C4-2B (cell line): ENCODE measurements around the gene NYNRIN.

Experiments used
- ZFX ChIP-seq: fragments of 450-650 bp; IDR thresholded peaks from 2 replicates; pipeline ENCODE4 v1.6.1; 2017
- TF ChIP-seq, protein P1 (sequence below): fragments of 450-650 bp; conservative IDR thresholded peaks from 2 replicates; pipeline ENCODE4 v1.5.1; 2017; ENCODE audit warnings: mild to moderate bottlenecking

DNA sequence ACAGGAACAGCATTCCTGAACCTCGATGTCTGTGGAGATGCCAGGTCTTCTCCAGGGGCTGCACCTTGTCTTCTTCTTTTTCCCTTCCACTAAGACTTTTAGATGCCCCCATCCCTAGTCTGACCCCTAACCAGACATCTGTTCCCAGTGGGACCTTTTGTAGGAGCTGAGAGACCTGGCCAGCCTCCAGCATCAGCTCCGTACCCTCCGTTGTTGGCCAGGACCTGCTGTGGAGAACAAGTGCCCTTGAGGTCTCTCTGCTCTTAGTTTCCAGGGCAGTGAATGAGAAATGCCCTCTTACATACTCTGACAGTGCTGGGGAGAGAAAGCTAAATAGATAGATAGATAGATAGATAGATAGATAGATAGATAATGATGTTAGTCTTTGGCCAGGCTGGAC is 60.5 kb downstream of the NYNRIN start:
- TF ChIP-seq, protein P1, sequence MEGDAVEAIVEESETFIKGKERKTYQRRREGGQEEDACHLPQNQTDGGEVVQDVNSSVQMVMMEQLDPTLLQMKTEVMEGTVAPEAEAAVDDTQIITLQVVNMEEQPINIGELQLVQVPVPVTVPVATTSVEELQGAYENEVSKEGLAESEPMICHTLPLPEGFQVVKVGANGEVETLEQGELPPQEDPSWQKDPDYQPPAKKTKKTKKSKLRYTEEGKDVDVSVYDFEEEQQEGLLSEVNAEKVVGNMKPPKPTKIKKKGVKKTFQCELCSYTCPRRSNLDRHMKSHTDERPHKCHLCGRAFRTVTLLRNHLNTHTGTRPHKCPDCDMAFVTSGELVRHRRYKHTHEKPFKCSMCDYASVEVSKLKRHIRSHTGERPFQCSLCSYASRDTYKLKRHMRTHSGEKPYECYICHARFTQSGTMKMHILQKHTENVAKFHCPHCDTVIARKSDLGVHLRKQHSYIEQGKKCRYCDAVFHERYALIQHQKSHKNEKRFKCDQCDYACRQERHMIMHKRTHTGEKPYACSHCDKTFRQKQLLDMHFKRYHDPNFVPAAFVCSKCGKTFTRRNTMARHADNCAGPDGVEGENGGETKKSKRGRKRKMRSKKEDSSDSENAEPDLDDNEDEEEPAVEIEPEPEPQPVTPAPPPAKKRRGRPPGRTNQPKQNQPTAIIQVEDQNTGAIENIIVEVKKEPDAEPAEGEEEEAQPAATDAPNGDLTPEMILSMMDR: no peak
- TF ChIP-seq ZFX: no peak
